Measurements from ENCODE around the gene UTP14C.
"Not testable (repeated sequence)": the region's sequence is repeated elsewhere in the genome, so short reads cannot be mapped to it uniquely, and the experiment has no call there.

Gene UTP14C, protein sequence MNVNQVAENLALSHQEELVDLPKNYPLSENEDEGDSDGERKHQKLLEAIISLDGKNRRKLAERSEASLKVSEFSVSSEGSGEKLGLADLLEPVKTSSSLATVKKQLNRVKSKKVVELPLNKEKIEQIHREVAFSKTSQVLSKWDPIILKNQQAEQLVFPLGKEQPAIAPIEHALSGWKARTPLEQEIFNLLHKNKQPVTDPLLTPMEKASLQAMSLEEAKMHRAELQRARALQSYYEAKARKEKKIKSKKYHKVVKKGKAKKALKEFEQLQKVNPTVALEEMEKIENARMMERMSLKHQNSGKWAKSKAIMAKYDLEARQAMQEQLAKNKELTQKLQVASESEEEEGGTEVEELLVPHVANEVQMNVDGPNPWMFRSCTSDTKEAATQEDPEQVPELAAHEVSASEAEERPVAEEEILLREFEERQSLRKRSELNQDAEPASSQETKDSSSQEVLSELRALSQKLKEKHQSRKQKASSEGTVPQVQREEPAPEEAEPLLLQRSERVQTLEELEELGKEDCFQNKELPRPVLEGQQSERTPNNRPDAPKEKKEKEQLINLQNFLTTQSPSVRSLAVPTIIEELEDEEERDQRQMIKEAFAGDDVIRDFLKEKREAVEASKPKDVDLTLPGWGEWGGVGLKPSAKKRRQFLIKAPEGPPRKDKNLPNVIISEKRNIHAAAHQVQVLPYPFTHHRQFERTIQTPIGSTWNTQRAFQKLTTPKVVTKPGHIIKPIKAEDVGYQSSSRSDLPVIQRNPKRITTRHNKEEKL

DNA sequence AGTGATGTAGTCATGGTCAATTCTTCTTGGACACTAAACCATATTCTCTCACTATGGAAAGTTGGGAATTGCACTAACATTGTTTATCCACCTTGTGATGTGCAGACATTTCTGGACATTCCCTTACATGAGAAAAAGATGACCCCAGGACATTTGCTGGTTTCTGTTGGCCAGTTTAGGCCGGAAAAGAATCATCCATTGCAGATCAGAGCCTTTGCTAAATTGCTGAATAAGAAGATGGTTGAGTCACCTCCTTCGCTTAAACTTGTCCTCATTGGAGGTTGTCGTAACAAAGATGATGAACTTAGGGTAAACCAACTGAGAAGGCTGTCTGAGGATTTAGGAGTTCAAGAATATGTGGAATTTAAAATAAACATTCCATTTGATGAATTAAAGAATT, at the start of gene UTP14C:
Gene UTP14C (plus strand): TSS at position 211 of the 400 bp plus-strand sequence. CDS start 4,114 bp downstream, outside the sequence.
- no peak for DNase-seq (ENCODE audit: low spot score)

DNA sequence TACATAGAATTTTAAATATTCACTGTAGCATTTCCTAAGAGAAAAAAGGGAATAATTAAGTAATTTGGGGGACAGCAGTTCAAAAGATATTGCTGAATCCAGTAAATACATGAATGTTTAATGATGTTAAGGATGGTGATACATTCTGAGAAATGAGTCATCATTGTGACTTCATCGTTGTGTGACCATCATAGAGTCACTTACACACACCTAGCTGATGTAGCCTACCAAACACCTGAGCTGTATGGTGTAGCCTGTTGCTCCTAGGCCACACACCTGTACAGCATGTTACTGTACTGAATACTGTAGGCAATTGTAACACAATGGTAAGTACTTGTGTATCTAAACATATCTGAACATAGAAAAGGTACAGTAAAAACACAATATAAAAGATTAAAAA, 48.1 kb upstream of the UTP14C start:
- DNase-seq (ENCODE audit: low spot score), result no peak

DNA sequence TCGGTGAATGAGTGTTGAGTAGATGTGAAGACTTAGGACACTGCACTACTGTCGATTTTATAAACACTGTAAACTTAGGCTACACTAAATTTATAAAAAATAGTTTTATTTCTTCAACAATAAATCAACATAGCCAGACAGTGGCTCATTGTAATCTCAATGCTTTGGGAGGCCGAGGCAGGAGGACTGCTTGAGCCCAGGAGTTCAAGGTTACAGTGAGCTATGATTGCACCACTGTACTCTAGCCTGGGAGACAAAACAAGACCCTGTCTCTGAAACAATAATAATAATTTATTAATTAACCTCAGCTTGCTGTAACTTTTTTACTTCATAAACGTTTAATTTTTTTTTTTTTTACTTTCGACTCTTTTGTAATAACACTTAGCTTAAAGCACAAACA, 47.6 kb upstream of the UTP14C start:
- no peak for DNase-seq (ENCODE audit: low spot score)

- no peak for DNase-seq (ENCODE audit: low spot score)
These were observed 46.9 kb upstream of the UTP14C start for GRCh38 chr13:51977625-51978024.

- DNase-seq (ENCODE audit: low spot score), result no peak
These were observed 45.5 kb upstream of the UTP14C start for GRCh38 chr13:51978796-51979556.

- DNase-seq (ENCODE audit: low spot score), result no peak
These were observed 43.6 kb upstream of the UTP14C start for GRCh38 chr13:51980908-51981307.

GRCh38 chr13:51981355-51981754, 43.1 kb upstream of the UTP14C start:
- DNase-seq (ENCODE audit: low spot score), result no peak

DNA sequence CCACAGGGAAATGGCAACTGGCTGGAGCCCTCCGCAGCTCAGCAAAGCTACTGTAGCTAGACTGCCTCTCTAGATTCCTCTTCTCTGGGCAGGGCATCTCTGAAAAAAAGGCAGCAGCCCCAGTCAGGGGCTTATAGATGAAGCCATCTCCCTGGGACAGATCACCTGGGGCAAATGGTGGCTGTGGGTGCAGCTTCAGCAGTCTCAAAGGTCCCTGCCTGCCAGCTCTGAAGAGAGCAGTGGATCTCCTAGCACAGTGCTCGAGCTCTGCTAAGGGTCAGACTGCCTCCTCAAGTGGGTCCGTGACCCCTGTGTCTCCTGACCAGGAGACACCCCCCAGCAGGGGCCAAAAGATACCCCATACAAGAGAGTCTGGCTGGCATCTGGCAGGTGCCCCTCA, 41.2 kb upstream of the UTP14C start:
- DNase-seq (ENCODE audit: low spot score), result not testable (repeated sequence)

DNA sequence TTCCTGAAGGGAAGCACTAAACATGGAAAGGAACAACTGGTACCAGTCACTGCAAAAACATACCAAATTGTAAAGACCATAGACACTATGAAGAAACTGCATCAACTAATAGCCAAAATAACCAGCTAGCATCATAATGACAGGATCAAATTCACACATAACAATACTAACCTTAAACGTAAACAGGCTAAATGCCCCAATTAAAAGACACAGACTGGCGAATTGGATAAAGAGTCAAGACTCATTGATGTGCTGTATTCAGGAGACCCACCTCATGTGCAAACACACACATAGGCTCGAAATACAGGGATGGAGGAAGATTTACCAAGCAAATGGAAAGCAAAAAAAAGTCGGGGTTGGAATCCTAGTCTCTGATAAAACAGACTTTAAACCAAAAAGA, 39.6 kb upstream of the UTP14C start:
- not testable (repeated sequence) for DNase-seq (ENCODE audit: low spot score)

- no peak for DNase-seq (ENCODE audit: low spot score)
These were observed 35.4 kb upstream of the UTP14C start for GRCh38 chr13:51988988-51989618.

DNA sequence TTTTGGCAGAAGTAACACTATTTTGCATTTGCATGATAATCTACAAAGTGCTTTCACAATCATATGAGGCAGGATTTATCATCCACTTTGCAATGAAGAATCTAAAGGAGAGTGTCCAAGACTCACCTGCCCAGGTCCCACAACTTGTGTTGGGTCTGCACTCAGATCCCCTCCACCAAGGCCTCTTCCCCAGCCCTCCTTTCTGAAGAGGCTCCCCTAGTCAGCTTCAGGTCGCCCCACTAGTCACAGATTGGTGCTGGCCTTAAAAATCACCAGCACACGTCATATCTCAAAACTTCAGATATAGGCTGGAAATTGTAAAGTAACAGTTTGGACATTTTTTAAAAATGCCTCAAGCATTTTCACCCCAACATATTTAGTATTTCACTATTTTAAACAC, 30.8 kb upstream of the UTP14C start:
- no peak for DNase-seq (ENCODE audit: low spot score)

DNA sequence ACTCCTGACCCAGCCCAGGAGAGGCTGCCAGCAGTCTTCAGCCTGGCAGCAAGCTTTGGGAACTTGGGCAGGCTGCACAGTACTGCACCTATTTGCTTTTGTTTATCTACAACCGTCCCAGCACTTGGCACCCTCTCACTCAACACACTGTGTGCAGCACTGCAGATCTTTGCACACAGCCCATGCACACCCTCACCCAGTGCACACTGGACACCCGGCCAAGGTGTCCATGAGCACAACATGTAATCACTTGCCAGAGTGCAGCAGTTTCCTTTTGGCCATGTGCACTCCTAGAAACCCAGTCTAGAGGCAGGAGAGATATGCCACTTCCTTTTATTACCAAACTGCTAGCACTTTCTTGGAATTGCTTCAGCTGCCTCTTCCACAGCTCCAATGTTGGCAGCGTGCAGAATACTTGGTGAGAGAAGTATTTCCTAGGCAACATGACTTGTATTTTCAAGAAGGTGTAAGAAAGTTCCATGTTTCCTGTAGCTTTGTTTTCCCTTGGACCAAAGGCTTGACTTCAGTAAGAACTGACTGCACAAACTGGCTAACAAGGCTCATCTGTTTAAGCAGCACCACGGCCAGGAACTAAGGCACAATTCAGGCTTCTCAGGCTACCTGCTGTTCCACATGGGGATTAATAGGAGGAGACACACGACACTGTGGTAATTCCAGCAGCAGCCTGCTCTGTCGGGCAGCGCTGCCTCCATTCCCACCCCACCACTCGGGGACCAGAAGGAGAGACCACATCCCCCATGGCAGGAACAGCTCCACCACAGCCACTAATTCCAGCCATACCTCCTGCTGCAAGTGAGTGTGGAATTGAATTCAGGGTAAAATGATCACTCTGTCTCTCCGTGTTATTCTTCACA, 28.6 kb upstream of the UTP14C start:
- peak; percentile 28 for DNase-seq (ENCODE audit: low spot score)

DNA sequence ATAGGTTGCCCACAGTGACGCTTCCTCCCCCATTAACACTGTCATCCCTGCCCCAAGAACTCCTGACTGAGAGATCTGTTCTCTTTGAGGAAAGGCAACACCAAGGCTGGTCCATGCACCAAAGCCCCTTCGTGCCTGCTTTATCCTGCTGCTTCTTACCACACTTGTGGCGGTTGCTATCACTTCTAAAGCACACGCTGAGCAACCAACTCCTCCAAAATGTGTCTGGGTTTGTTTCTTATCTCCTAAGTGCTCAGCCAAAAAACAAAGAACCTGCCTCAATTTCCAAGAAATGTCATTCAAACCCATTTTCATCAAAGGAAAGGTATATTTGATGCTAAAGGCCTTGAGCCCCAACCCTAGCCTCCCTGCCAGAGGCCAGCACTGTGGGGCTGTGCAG, 27.9 kb upstream of the UTP14C start:
- DNase-seq (ENCODE audit: low spot score), result no peak

GRCh38 chr13:51997186-51997585, 27.3 kb upstream of the UTP14C start:
- no peak for DNase-seq (ENCODE audit: low spot score)

- no peak for DNase-seq (ENCODE audit: low spot score)
These were observed 26.7 kb upstream of the UTP14C start for GRCh38 chr13:51997641-51998330.

DNA sequence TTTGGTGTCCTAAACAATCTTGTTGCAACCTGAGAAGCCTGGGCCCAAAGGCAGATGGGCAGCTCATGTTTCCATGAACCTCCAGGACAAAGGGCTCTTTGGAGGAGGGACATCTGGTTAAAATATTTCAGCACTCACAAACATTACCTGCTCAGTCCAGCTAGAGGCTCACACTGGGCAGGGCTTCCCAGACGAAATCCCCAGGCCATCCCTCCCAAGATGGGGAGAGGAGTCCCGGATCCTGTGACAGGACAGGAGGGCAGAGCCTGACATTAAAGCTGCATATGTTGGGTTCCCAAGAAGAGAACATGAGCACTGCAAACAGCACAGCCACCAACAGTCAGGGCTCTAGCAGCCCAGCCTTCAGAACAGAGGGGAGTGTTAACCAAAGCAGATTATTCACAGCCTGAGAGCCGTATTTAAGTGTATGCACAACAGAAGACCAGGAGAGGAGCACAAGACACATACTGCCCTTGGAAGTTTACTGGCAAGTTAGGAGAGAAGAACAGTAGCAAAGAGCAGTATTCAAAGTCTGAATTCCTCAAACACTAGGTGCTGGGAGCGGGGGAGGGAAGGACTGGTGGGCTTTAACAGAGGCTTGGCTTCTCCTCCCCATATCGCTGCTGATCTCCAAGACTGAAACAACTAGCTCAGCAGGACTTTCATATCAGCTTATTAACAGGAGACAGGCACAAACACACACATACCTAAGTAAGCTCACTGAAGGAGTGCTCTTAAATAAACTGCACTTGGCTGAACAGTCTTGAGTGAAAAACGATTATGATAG, 25.6 kb upstream of the UTP14C start:
- DNase-seq (ENCODE audit: low spot score), result no peak

DNA sequence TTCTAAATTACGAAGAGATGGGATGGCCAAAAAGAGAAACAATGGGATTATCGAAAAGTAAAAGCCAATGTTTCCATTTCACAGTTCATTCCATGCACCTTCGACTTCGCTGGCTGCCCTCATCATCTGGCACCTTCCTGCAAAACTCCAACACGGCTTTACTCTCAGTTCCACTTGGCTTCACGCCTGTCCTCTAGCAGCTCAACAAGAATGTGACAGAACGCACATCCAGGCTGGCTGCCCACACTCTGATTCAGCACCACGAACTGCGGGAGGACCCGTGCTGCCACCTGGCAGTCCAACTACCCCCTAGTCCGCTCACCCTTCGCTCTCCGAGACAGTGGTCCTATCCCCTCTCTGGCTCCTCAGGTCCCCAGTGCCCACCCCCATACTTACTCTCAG, 25.0 kb upstream of the UTP14C start:
- DNase-seq (ENCODE audit: low spot score), result peak; percentile 40

DNA sequence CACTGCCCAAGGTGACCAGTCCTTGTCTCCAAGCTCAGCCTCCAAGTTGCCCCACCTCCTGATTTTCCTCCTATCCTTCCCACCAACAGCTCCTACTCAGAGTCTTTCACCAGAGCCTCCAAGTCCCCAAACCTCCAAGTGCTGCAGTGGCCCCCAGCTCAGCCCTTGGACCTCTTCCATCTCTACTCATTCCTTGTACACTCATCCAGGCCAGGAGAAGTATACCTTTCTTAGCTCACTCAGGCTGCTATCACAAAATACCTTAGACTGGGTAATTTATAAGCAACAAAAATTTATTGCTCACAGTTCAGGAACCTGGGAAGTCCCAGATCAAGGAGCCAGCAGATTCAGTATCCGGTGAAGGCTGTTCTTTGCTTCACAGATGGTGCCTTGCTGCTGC, 24.6 kb upstream of the UTP14C start:
- DNase-seq (ENCODE audit: low spot score), result no peak

GRCh38 chr13:52001120-52001731, 23.3 kb upstream of the UTP14C start:
- DNase-seq (ENCODE audit: low spot score), result peak; percentile 71
